Measurements from ENCODE around the gene PRKG1.

The PRKG1 gene

DNA sequence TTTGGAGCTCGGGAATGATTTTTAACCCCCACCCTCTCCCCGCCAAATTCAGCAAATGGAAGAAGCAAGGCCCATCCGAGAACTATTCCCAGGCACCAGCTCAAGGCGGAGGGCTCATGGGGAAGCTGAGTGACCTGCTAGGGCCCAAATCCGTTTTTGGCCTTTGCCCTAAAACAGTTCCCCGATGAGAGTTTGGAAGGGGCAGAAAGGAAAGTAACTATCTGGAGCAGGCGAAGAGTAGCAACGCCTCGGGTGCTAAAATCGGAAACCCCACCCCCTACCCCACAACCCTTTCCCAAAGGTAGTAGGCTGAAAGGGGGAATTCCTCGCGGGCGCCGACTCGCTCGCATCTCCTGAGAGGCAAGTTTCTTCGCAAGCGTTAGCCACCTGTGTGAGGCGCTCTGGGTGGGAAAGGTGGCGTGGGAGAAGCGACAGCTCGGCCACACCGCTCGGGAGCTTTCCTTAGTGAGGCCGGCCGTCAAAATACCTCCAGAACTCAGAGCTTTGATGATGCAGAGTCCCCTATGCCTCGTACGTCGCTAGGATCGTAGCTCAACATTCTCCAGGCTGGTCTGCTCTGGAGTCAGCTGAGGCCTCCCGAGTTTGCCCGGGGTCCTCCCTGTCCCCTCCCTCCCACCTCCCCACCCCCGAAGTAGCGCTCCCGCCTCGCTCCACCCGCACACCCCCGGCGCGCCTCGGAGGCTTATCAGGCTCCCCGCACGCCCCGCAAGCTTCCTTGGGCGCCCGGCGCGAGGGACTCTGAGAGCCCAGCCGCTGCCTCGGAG, 642 bp upstream of the PRKG1 start:
- DNase-seq (ENCODE audit: low spot score) = peak; percentile 8
- CTCF ChIA-PET = interaction anchor here (0.5 to 1.2 kb wide), 3 partner anchors 10 to 1288 kb away, joined by 3 to 5 read pairs (median 5); no protein-coding TSS in a partner anchor
- POLR2A ChIA-PET (ENCODE audit: low non-redundant PET) = interaction anchor here (0.7 kb wide), 1 partner anchor 62 kb away, joined by 3 read pairs; no protein-coding TSS in a partner anchor
- no peak overlapping the region for H3K27ac ChIP-seq
- TF ChIP-seq, protein P1, sequence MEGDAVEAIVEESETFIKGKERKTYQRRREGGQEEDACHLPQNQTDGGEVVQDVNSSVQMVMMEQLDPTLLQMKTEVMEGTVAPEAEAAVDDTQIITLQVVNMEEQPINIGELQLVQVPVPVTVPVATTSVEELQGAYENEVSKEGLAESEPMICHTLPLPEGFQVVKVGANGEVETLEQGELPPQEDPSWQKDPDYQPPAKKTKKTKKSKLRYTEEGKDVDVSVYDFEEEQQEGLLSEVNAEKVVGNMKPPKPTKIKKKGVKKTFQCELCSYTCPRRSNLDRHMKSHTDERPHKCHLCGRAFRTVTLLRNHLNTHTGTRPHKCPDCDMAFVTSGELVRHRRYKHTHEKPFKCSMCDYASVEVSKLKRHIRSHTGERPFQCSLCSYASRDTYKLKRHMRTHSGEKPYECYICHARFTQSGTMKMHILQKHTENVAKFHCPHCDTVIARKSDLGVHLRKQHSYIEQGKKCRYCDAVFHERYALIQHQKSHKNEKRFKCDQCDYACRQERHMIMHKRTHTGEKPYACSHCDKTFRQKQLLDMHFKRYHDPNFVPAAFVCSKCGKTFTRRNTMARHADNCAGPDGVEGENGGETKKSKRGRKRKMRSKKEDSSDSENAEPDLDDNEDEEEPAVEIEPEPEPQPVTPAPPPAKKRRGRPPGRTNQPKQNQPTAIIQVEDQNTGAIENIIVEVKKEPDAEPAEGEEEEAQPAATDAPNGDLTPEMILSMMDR (conservative IDR thresholded peaks at IDR 0.05; ENCODE audit: low read depth) = no peak

DNA sequence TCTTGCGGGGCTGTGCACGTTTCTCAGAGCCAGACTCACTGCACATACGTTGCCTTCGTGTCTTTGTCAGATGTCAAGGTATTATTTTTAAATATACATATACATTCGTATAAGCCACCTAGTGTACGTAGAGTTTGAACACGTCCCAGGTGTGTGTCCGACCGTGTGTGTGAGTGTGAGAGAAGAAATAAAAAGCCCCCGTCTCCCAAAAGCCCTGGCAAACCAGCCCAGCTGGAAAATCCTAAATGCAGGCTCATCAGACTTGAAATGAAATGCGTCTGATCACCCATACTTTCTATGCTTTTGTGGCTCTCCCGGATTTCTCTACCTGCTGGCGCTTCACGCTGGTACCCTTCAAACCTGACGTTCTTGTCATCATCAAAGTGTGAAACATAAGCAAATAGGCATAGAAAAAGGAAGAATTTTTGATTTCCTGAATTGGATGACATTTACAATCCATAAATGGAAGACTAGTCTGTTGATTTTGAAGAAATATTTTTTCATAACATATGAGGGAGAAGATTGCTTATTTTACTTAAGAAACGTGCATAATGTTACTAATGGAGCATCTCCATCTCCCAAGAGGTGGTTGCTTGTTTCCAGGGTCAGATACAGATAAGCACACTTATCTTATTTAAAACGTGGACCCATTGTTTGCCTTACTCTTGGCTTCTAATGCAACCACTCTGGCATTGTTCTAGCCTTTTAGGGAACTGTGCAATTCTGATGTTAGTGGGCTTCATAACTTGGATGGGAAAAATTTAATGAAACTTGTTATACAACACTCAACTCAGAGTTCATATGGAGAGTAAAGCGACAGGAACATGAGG, 971 bp downstream of the PRKG1 start:
- no peak for DNase-seq (ENCODE audit: low spot score)
- TF ChIP-seq, protein P1 (conservative IDR thresholded peaks at IDR 0.05; ENCODE audit: low read depth) = no peak
- no peak overlapping the region for H3K27ac ChIP-seq
- ChIA-PET POLR2A (ENCODE audit: low non-redundant PET) (no interaction called here), CTCF (interaction anchor here (0.6 kb wide), 2 partner anchors 21 to 33 kb away, joined by 4 read pairs; no protein-coding TSS in a partner anchor)

DNA sequence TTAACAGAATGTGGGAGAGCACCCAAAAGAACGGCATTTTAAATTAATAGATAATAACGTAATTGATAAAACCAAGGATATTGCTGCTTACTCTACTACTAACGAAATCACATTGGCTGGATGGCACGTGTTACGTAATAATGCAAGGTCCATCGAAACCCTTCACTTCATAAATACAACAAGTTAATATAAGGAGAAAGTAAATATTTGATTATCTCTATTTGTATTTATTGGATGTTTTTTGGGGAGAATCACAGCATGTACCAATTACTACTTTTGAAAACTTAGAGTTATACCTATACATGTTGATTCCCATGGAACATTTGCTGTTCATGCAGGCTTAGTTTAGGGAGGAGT, 1.6 kb downstream of the PRKG1 start:
- no peak overlapping the region for H3K27ac ChIP-seq
- ChIA-PET CTCF (no interaction called here), POLR2A (ENCODE audit: low non-redundant PET) (no interaction called here)
- DNase-seq (ENCODE audit: low spot score) = no peak
- TF ChIP-seq, protein P1 (conservative IDR thresholded peaks at IDR 0.05; ENCODE audit: low read depth) = no peak

DNA sequence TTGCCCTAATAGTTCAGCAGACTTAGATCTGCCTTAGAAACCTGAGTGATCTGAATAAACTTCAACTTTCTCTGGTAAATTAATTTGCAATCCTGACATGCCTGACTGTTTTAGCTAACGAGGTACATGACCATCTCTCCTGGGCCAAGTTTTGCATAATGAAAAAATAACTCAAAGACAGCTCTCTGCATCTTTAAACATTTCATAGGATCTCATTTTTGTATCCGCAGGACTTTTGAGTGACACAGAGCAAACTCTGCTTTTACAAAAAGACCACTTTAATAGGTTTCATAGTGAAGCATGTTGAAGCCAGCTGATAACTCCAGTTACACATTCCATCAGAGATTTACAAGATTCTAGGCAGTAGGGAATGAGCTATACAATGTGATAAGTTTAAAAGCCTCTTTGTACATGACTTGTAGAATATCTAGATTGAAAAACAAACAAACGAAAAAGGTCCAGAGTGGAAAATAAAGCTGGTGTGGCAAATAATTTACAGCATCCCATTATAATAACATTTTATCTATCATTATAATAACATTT, 2.1 kb downstream of the PRKG1 start:
- no peak for DNase-seq (ENCODE audit: low spot score)
- CTCF ChIA-PET = no interaction called here
- H3K27ac ChIP-seq = no peak overlapping the region
- TF ChIP-seq, protein P1 (conservative IDR thresholded peaks at IDR 0.05; ENCODE audit: low read depth) = no peak
- POLR2A ChIA-PET (ENCODE audit: low non-redundant PET) = no interaction called here

DNA sequence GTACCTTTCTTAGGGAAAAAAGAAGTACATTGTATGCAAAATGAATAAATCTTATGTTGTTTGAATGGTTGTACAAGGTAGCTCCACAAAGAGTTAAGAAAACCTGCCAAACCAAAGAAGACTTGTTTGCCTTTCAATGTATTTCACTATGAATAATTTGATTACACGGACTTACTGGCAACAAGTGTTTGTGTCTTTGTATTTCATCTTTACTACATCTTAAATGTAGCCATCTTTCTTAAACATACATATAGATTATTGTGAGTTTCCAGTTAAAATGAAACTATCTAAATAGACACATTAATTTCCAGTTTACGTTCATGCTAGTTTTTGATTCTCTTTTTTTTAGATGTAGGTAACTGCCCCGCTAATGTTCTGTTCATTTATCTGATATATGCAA, 2.8 kb downstream of the PRKG1 start:
- POLR2A ChIA-PET (ENCODE audit: low non-redundant PET) = no interaction called here
- CTCF ChIA-PET = no interaction called here
- no peak overlapping the region for H3K27ac ChIP-seq
- TF ChIP-seq, protein P1 (conservative IDR thresholded peaks at IDR 0.05; ENCODE audit: low read depth) = no peak
- no peak for DNase-seq (ENCODE audit: low spot score)

DNA sequence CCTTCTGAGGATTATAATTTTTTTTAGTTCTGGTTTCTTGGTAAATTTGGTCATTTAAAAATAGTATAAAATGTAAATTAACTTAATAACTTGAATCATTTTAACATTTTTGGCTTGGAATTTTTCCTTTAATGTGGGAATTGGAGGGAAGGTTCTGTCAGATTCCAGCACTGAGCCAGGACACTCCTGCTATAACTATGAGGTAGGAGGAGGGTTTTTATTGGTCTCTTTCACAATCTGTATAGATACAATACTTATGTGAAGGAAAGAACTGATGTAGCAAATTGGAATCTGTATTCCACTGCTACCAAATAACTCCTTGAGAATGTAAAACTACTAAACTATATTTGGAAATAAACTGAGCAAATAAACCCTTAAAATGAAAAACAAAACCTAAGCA, 3.2 kb downstream of the PRKG1 start:
- H3K27ac ChIP-seq = no peak overlapping the region
- POLR2A ChIA-PET (ENCODE audit: low non-redundant PET) = no interaction called here
- DNase-seq (ENCODE audit: low spot score) = no peak
- TF ChIP-seq, protein P1 (conservative IDR thresholded peaks at IDR 0.05; ENCODE audit: low read depth) = no peak
- CTCF ChIA-PET = no interaction called here
